DMS 273 treated with DMSO at 0.1 percent for 48 hours (cell line): ENCODE results near the gene OTOG.

Experiments used
- DNase-seq: peaks from one replicate; lab custom pipeline; 2025; lab: John Stamatoyannopoulos, UW

The OTOG gene

DNA sequence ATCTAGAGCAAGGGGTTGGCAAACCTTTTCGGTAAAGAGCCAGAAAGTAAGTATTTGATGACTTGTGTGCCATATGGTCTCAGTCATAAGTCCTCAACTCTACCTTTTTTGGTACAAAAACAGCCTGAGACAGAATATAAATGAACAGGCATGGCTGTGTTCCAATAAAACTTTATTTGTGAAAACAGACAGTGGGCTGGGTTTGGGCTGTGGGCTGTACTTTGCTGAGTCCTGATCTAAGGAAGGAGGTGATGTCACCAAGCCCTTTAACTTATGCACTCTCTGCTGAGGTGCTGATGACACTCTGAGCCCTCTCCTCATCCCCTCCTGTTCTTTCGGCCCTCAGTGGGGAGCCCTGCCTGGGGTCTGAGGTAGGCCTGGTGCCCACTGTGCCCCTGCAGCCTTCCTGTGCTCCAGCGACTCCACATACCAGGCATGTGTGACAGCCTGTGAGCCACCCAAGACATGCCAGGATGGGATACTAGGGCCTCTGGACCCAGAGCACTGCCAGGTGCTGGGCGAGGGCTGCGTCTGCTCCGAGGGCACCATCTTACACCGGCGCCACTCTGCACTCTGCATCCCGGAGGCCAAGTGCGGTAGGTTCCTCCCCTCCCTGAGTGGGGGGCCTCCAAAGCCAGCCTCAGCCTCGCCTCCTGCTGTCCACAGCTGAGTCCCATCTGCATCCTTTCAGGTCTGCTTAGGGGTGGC, 86.4 kb downstream of the OTOG start:
- no peak for DNase-seq

DNA sequence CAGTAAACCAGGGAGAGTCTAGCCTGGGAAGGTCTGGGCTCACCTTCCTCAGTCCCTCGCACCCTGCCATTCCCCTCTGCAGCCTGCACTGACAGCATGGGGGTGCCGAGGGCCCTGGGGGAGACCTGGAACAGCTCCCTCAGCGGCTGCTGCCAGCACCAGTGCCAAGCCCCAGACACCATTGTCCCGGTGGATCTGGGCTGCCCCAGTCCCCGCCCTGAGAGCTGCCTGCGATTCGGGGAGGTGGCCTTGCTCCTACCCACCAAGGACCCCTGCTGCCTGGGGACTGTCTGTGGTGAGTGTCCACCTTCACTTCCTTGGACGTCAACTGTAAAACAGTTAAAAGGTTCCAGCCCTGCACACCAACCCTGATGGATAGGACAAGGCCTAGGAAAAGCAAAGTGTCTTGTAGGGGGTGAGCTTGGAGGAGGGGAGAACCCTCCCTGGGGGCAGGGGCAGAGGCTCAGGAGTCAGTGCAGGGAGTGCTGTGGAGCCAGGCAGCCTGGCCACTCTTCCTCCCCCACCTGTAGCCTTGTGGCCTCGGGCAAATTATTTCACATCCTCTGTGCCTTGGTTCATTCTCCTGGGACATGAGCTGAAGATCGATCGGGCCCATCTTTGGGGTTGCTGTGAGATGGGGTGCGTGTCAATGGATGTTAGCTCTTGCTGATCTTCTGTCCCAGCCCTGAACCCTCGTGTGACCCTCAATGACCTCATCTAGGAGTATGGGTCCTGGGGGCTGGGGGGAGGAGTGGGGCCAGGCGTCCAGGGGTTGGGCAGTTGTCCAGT, 87.1 kb downstream of the OTOG start:
- DNase-seq = no peak

DNA sequence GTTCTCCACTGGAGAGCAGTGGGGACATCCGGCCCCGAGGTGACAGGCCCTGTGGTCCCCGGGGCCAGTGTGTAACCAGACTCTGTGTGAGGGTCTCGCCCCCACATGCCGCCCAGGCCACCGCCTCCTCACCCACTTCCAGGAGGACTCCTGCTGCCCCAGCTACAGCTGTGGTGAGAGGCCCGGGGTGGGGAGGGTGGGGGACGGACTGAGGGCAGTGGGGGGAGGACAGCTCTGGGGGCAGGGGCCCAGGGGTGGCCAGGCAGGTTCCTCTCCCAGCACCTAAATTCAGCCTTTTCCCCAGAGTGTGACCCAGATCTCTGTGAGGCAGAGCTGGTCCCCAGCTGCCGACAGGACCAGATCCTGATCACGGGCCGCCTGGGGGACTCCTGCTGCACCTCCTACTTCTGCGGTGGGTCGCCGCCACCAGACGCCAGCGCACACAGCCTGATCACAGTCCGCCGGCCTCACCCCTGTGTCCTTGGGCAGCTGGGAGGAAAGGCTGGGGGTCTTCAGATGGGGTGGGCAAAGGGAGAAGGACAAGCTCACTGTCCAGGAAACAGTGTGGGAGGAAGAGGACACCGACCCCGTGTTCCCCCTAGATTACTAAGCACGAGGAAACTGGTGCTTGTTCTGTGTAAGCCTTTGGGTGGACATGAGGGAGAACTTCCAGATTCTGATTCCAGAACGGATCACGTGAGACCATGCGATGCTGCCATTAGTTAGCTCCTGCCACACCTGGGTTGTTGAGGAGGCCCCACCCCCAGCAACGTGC, 87.9 kb downstream of the OTOG start:
- no peak for DNase-seq

DNA sequence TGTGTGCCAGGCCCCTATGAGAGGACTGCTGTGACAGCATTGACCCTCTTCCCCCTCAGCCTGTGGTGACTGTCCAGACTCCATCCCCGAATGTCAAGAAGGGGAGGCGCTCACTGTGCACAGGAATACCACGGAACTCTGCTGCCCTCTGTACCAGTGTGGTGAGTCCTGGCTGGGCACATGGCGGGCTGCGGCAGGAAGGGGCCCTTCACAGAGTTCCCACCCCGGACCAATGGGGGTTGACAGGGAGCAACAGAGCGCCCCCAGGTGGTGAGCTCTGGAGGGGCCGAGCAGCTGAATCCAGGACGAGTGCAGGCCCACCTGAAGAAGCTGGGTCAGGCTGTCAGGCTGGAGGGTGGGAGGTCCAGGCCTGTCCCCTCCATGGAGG, 88.5 kb downstream of the OTOG start:
- no peak for DNase-seq

DNA sequence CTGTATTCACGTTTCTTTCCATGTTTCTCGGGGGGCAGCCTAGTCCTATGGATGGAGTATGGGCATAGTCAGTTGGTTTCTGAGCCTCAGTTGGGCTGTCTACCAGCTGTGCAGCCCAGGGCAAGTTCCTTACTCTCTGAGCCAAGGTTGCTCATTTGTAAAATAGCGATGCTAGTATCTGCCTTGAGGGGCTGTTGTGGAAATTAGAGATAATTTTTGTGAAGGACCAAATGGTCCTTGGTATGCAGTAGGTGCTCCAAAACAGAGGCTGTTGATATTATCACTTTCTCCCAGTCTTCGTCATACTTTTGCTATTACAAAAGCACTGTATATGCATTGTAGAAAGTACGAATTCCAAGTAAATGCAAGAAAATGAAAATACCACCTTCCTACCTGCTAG, 89.7 kb downstream of the OTOG start:
- no peak for DNase-seq

DNA sequence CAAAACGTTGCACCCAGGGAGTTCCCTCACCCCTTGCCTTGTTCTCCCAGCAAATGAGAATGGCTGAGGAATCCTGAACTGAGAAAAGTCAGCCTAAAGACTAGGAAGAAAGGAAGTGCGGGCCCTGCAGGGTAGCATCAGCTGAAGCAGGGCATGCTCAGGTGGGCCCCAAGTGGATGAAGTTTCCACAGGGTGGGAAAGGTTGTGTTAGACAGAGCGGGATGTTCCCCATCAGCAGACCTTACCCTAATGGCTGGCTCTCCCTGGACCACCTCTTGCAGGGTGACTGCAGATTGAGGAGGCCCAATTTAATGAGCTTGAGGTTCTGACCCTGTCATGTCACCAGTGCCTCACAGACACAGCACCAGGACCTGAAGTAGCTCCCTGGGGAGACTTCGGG, 90.8 kb downstream of the OTOG start:
- DNase-seq = no peak

DNA sequence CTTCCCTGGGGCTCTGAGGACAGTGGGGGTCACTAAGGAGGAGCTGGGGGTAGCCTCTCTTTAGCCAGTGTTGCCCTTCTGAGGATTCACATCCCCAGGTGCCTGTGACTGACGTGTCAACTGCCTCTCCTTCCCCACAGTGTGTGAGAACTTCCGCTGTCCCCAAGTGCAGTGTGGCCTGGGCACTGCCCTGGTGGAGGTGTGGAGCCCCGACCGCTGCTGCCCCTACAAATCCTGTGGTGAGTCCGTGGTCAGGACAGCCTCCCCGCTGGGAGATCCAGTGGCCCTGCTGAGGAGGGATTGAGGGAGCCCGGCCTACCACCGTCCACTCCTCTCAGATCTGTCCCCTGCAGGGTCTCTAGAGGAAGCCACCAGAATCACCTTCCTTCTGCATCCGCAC, 91.3 kb downstream of the OTOG start:
- no peak for DNase-seq

DNA sequence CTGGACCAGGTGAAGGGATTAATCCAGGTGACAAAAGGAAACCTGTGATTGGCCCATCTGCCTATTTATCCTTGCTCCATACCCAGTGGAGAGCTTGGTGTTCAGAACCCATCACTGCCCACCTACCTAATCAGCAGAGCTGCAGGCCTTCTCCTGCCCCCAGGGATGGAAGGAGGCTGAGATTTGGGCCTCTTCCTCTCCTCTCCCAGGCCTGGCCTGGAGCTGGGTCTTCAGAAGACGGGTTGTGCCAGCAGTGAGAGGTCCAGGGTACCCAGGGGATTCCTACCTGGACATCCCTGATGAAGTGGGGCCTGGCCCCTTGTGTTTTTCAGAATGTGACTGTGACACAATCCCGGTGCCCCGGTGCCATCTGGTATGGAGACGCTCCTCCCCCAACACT, 92.0 kb downstream of the OTOG start:
- DNase-seq = no peak

DNA sequence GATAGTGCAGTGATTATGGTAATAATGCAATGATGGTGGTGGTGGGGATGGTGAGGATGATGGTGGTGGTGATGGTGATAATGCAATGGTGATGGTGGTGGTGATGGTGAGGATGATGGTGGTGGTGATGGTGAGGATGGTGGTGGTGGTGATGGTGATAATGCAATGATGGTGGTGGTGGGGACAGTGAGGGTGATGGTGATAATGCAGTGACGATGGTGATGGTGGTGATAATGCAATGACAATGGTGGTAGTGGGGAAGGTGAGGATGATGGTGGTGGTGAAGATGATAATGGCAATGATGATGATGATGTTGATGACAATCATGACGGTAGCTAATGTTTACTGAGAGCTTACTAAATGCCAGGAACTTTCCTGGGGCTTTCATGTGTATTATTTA, 92.7 kb downstream of the OTOG start:
- DNase-seq = no peak

DNA sequence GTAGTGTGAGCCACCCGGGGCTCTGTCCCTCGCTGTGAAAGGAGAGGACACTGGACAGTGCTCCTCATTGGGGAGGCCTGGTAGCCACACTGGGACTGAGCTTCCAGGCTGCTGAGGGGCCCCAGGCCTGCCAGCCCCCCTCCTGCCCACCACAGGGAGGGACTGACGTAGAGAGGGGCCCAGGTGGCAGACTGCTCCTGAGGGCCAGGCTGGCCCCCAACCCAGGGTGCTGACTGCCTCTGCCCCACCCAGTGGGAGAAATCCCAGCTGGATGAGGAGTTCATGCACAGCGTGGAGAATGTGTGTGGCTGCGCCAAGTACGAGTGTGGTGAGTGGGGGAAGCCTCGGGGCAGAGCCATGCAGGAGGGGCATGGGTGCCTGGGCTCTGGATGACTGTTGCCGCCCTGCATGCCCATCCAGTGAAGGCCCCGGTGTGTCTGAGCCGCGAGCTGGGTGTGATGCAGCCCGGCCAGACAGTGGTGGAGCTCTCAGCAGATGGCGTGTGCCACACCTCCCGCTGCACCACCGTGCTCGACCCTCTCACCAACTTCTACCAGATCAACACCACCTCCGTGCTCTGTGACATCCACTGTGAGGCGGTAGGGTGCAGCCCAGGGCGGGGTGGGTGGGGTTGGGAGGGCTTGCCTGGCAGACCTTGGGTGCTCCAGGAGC, 93.6 kb downstream of the OTOG start:
- no peak for DNase-seq

DNA sequence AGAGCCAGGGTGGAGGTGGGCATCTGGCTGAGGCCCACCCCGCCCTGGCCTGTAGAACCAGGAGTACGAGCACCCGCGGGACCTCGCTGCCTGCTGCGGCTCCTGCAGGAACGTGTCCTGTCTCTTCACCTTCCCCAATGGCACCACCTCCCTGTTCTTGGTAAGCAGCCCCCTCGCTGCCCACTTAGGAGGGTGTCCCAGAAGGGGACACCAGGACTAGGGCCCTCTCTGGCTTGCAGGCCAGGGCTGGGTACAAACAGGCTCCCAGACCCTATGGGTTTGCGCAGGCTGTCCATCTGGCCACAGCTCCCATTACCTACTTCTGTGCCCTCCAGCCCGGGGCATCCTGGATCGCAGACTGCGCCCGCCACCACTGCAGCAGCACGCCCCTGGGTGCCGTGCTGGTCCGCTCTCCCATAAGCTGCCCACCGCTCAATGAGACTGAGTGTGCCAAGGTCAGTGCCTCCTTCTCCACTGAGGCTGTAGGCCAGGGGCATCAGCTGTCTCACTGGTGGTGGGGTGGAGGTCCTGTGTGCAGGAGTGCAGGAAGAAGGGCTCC, 94.8 kb downstream of the OTOG start:
- DNase-seq = no peak

DNA sequence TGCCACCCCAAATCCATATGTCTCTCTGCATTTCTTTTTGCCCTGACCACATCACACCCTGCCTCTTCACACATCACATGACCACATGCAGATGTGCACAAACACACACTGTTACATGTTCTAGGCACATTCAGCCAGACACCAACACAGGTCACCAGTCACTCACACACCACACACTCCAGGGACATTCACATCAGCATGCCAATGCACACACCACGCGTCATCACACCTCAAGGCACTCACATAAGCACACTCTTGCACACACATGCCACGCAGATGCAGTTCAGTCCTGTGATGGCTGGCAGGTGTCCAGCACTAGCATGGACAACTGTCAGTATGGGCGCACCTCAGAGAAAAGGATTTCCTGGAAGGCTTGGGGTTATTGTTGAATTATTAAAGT, 95.3 kb downstream of the OTOG start:
- no peak for DNase-seq

DNA sequence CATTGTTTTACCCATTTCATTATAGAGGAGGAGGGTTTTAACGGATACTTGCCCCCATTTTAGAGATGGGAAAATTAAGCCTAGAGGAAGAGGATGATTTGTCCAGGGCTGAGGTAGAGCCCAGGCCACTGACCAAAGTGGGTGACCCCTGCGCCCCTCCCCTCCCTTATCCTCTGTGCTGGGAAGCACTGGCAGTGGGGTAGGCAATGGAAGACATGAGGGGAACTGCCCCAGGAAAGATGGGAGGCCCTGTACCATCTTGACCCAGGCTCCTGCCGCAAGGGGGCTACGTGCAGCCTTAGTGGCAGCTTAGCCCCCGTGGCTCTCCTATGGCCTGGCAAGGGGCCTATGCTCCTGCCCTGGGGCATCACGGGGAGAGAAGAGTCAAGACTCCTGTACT, 95.9 kb downstream of the OTOG start:
- no peak for DNase-seq

DNA sequence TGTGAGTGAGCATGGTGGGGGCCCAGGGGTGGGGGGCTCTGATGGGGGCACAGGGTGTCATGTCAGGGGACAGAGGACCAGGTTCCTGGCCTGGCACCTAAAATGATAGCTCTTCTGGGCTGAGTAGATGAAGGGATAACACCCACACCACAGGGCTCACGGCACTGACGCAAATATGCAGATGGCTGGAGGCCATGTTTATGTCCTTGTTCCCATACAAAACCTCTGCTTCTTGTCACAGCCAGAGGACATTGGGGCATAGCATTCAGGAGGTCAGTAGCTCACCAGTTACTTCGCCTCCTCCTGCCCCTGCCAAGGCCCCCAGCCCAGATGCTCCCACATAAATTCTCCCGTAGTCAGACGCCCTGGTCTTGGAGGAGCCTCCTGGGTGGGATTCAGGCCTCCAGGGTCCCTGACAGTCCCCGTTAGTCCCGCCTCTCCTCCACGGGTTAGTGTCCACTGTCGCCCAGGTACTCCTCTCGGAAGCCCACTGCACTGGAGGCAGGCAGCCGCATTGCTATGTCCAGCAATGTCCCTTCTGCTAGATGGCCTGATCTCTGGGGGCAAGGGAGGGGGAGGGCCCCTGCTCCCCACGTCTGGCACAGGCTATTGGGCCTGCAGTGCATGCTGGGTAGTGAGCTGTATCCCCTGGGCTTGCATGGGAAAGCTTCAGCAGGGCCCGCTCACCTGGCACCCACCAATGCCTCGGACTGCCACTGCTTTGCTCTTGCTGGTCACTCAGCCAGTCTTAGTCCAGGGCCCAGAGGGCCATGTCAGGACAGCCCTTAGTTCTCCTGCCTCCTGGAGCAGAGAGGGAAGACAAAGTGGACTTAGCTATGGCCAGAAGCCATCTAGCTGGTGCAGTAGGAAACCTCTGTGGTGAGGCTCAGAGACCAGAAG, 96.7 kb downstream of the OTOG start:
- no peak for DNase-seq

DNA sequence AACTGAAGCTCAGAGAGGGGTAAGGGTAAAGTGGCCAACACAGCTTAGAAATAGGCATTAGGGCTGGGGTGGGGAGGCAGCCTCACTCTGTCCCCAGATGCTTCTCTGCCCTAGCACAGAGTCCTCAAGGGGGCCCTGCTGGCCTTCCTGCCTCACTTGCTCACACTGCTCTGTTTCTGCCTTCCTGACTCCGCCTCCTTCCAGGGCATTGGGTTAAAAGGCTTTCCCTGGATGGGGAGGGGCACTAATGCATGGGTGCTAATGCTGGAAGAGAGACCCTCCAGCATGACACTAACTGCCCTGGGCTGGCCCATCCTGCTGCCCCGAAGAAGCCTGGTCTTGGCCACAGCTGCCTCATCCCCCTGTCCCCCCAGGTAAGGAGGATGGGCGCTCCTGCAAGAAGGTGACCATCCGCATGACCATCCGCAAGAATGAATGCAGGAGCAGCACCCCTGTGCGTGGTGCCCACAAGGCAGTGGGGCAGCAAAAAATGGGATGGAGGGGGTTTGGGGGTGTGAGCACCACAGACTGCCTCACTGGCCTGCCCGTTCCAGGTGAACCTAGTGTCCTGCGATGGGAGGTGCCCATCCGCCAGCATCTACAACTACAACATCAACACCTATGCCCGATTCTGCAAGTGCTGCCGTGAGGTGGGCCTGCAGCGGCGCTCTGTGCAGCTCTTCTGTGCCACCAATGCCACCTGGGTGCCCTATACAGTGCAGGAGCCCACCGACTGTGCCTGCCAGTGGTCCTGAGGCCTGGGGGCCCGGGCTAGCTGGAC, 98.3 kb downstream of the OTOG start:
- DNase-seq = no peak

DNA sequence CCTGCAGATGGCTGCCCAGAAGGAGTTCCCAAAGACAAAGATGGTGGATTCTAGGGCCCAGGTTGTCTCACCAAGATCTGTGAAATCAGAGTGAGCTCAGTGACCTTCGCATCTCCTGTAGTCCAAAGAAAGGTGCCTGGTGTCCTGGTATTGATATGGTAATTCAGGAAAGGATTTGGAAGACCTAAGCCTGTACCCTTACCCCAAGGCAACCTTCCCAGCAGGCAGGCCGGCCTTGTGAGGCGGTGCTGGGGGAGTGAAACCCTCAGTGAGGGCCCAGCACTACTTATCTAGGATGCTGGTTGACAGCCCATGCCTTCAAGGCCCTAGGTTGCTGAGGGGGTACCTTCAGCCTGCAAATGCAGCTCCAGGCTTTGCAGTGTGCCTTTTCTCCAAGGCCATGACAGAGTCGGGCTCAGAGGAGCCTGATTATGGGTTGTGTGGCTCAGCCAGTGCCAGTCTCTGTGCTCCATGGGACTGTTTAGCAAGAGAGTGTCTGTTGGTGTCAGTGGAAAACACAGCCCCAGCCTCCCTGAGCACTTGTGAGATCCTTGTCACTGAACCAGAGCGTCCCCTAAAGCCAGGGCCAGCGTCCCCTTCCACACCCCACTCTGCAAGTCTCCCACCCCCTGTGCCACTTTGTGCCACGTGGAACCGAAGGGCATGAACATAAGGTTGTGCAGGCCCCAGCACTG, 99.5 kb downstream of the OTOG start:
- DNase-seq = no peak

DNA sequence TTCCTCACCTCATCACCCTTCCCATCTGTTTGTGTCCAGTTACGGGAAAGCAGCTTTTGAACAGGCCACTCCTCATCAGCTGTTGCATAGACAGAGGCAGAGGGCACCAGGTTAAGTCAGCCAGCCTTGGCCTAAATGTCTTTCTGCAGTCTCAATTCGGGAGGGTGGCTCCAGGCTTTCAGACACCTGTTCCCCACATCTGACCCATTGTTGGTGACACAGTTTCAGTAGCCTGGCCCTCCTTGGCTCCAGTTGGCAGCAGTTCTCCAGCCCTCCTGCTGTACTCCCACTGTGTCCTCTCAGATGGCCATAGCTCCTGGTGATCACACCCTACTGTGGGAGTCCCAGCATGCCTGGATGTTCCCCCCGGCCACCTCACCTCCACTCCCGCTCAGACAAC, 101.5 kb downstream of the OTOG start:
- no peak for DNase-seq

DNA sequence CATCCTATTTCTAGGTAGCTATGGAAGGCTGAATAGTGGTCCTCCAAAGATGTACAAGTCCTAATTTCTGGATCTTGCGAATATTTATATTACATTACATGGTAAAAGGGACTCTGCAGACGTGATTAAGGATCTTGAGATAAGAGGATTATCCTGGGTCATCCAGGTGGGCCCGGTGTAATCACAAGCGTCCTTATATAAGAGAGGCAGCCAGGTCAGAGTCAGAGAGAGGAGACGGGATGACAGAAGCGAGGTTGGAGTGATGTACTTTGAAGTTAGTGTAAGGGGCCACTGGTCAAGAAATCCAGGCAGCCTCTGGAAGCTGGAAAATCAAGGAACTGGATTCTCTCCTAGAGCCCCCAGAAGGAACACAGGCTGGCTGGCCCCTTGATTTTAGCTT, 102.2 kb downstream of the OTOG start:
- no peak for DNase-seq

DNA sequence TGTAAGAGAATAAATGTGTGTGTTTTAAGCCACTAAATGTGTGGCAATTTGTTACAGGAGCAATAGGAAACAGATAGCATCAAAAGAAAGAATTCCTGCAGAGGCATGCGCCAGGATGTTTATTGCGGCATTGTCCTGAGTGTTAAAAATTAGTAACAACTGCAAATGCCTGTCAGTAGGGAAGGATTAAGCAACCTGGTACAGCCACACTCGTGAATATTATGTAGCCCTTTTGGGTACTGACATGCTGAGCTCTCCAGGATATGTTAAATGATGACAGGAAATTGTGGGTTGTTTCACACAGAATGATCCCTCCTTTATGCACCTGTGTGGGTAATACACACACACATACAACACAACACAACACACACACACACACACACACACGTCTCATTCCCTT, 102.6 kb downstream of the OTOG start:
- DNase-seq = no peak
